IPS-18a (cell line): ENCODE data around the gene PTPRM.

Experiments
- H3K27ac ChIP-seq: one replicate; pipeline ENCODE4 v1.5.1; 2013; ENCODE audit warnings: low read length
- H3K27me3 ChIP-seq: one replicate; pipeline ENCODE4 v1.6.1; 2013; ENCODE audit warnings: mild to moderate bottlenecking, low read length; ENCODE audit not compliant: control insufficient read depth, insufficient read depth
- H3K36me3 ChIP-seq: one replicate; pipeline ENCODE4 v1.6.1; 2013; ENCODE audit warnings: low read depth, low read length; ENCODE audit not compliant: control insufficient read depth
- H3K4me1 ChIP-seq: one replicate; pipeline ENCODE4 v1.6.1; 2013; ENCODE audit warnings: low read depth, low read length; ENCODE audit not compliant: control insufficient read depth
- H3K4me3 ChIP-seq: one replicate; pipeline ENCODE4 v1.5.1; 2013; ENCODE audit warnings: low read length
- H3K9ac ChIP-seq: one replicate; pipeline ENCODE4 v1.6.1; 2013; ENCODE audit warnings: mild to moderate bottlenecking, low read length, moderate library complexity
- H3K9me3 ChIP-seq: one replicate; pipeline ENCODE4 v1.6.1; 2013; ENCODE audit warnings: low read depth, low read length; ENCODE audit not compliant: control insufficient read depth

PTPRM gene

DNA sequence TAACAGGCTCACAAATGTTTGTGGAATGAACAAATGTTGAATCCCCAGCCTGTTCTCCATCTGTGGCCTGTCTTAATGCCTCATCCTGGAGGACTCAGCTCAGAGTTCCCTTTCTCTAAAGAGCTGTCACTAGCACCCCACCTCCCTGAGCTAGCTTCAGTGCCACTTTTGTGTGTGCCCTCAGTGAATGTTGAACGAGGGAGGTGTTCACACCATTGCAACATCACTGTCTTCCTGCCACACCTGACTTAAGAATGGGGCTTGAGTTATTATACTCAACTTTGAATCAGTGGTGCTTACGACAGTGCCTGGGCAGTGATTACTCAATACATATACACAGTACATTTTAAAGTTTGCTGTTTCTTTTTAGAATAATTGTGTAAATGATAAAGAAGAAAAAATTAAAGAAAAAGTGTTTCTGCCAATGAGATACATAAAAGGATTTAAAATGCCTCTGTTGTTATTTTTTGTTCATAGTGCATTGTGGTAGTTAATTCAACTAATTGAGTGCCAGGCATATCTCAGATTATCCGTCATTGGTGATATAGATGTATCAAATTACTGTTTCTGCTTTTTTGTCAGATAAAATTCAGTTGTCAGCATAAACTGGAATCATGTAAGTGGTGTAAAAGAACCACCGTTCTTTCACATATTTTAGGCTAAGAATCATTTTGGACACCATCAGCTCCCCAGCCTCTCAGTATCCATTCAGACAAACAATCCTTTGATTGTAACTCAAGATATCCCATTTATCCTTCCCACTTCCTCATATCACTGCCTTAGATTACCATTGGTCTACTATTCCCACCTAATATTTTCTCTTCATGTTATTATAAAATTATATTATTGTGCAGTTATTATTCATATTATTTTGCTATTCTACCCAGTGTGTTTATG lies 304.7 kb downstream of the PTPRM start:
- Histone ChIP-seq H3K27me3 (no peaks in the 10 kb centered on the region), H3K4me3 (no peak overlapping the region), H3K9ac (no peak overlapping the region), H3K9me3 (no peaks in the 10 kb centered on the region), H3K27ac (no peak overlapping the region), H3K4me1 (no peaks in the 10 kb centered on the region), H3K36me3 (no peaks in the 10 kb centered on the region)

DNA sequence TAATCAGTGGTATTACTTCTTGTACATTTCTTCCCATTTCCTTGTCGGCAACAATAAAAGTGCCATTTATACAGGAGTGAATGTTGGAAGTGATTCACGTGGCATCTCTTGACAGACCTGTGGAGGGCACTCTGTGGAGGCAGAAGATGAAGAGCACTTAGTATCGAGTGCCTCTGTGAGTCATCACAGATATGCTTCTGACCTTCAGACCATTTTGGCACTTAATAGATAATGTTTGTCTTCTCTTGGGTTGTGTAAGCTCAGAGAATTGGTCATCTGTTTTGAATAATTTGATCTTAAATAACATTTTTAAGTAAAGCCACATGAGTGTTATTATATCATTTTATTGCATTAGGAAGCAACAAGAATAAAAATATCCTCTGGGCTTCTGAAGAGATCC lies 305.5 kb downstream of the PTPRM start:
- no peak overlapping the region for H3K27ac ChIP-seq
- no peak overlapping the region for H3K4me3 ChIP-seq
- no peaks in the 10 kb centered on the region for H3K27me3 ChIP-seq
- no peaks in the 10 kb centered on the region for H3K36me3 ChIP-seq
- H3K9me3 ChIP-seq = no peaks in the 10 kb centered on the region
- H3K9ac ChIP-seq = no peak overlapping the region
- H3K4me1 ChIP-seq = no peaks in the 10 kb centered on the region

DNA sequence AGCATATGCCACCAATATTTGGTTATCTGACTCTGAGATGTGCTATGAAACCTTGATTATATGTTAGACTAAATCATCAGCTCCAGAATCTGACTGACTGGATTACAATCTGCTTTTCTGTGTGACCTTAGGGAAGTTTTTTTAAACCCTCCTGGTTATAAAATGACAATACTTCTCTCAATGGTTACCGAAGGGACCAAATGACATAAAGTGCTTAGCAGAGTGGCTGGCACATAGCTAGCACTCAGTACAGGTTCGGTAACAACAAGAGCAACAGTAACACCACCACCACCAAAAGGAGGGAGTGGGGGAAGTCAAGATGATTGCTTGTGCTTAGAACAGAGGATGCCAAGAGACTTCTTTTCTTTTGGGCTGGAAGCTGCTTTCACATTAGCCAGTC lies 306.2 kb downstream of the PTPRM start:
- Histone ChIP-seq H3K36me3 (no peaks in the 10 kb centered on the region), H3K27ac (no peak overlapping the region), H3K9ac (no peak overlapping the region), H3K4me1 (peaks cover 4% of the 10 kb centered on the region), H3K9me3 (no peaks in the 10 kb centered on the region), H3K4me3 (no peak overlapping the region), H3K27me3 (no peaks in the 10 kb centered on the region)

DNA sequence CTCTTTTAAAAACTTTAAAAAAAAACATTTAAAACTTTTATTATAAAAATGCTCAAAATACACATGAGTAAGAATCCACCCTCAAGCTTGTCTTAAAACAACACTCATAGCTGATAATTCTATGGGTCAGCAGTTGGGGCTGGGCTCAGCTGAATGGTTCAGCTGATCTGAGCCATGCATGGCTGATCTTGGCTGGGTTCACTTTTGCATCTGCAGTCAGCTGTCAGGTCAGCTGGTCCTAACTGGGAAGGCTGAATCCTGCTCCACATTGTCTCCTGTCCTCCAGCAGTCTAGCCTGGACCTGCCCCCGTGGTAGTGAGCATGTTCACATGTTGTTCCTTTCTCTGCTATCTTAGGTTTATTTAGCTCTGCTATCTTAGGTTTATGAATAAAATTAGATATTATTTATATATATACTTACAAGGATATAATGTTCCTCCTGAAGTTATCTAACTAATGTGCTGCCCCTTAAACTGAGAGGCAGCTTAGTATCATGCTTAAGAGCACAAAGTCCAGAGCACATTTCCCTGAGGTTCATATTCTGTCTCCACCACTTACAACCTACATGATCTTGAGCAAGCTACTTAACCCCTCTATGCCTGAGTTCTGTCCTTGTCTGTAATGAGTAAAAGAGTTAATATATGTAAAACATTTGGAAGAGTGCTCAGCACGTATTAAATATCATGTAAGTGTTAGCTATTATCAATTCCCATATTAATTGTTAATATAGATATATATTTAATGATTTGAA lies 309.4 kb downstream of the PTPRM start:
- Histone ChIP-seq H3K4me1 (peaks cover 8% of the 10 kb centered on the region), H3K4me3 (no peak overlapping the region), H3K9me3 (no peaks in the 10 kb centered on the region), H3K9ac (no peak overlapping the region), H3K36me3 (no peaks in the 10 kb centered on the region), H3K27me3 (no peaks in the 10 kb centered on the region), H3K27ac (no peak overlapping the region)

DNA sequence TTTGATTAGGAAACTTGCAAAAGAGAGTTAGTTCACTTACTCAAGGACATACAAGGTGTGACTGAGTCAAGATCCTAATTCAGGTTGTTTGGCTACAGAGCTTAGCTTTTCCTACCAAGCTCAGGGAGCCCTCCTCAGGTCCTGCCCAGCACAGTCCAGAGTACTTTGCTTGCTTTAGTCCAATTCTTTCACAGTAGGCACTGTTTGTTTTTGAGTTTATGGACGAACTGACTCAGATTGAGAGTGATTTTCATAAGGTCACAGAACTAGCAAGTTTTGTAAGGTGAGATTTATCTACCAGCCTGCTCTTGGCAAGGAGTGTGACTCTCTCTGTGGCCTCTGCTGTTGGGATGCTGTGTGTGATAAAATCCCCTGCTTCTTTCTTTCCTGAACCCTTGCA lies 310.5 kb downstream of the PTPRM start:
- no peaks in the 10 kb centered on the region for H3K36me3 ChIP-seq
- H3K4me3 ChIP-seq = no peak overlapping the region
- no peaks in the 10 kb centered on the region for H3K9me3 ChIP-seq
- no peak overlapping the region for H3K27ac ChIP-seq
- H3K4me1 ChIP-seq = peaks cover 8% of the 10 kb centered on the region
- H3K9ac ChIP-seq = no peak overlapping the region
- no peaks in the 10 kb centered on the region for H3K27me3 ChIP-seq

DNA sequence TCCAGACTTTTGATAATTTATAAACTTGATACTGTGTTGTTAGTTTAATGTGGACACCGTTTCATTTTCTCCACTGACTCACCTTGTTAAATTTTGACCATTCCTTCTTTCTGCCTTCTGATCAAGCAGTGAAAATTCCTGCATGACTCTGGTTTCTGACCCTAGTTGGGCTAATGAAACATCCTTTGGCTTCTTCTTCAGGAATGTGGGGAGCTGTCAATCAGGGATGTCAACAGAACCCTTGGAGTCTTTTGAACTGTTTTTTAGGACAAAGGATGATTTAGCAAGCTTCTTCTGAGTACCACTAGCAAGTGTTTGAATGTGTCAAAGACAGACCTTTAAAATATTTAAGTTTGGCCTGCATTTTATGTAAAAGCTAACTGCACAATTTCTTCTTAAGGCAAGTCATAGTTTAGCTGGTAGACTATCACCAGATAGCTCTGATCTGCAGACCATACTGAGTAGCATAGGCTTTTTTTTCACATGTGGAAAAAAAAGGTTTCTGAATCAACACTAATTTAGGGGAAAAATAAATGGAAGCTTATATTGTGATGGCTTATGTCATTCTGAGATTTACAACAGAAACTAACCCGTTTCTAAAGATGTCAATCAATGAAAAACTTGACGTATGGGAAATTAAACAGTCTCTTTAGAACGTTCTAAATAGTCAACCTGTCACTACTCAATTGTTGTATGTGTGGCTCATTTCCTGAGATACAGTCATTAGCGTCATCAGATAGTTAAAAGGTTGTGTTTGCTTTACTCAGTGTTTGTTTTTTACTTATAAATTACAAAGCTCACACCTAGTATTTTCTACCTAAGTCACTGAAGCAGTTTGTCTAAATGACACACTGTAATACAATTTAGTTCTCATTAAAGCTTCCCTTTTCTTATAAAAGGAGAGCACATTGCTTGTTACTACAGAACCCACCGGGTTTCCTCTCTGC lies 311.4 kb downstream of the PTPRM start:
- H3K4me3 ChIP-seq = no peak overlapping the region
- no peak overlapping the region for H3K9ac ChIP-seq
- H3K9me3 ChIP-seq = no peaks in the 10 kb centered on the region
- no peaks in the 10 kb centered on the region for H3K27me3 ChIP-seq
- H3K27ac ChIP-seq = no peak overlapping the region
- no peaks in the 10 kb centered on the region for H3K36me3 ChIP-seq
- H3K4me1 ChIP-seq = peaks cover 8% of the 10 kb centered on the region

DNA sequence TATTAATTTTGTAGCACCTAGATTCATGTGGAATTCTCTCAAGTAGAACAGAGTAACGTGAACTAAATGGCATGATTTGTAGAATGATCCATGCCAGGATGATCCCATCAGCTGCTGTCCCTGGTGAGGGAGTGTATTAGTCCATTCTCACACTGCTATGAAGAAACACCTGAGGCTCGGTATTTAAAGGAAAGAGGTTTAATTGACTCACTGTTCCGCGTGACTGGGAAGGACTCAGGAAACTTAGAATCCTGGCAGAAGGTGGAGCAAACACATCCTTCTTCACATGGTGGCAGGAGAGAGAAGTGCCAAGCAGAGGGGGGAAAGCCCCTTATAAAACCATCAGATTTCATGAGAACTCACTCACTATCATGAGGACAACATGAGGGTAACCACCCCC lies 312.6 kb downstream of the PTPRM start:
- peaks cover 8% of the 10 kb centered on the region for H3K4me1 ChIP-seq
- H3K36me3 ChIP-seq = no peaks in the 10 kb centered on the region
- H3K27me3 ChIP-seq = no peaks in the 10 kb centered on the region
- no peak overlapping the region for H3K27ac ChIP-seq
- H3K4me3 ChIP-seq = no peak overlapping the region
- no peaks in the 10 kb centered on the region for H3K9me3 ChIP-seq
- H3K9ac ChIP-seq = no peak overlapping the region

DNA sequence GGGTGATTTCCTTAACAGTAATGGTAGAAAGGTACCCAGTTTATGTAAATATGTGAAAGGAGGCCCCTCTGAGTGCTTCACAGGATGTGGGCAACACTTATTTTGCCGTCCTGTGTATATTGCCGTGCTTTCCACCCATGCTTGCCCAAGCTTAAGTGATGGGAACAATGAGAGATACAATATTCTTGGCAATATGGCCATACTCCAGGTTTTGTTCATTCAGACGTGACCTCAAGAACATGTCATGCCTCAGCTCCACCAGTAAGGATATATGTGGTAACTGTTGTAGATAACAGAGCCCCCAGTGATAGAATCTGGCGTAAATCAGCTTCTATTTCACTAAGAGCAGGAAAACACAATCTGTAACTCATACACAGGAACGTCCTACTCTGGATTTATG lies 318.7 kb downstream of the PTPRM start:
- H3K9ac ChIP-seq = no peak overlapping the region
- no peaks in the 10 kb centered on the region for H3K9me3 ChIP-seq
- no peak overlapping the region for H3K27ac ChIP-seq
- H3K36me3 ChIP-seq = no peaks in the 10 kb centered on the region
- no peak overlapping the region for H3K4me3 ChIP-seq
- H3K4me1 ChIP-seq = no peaks in the 10 kb centered on the region
- no peaks in the 10 kb centered on the region for H3K27me3 ChIP-seq

DNA sequence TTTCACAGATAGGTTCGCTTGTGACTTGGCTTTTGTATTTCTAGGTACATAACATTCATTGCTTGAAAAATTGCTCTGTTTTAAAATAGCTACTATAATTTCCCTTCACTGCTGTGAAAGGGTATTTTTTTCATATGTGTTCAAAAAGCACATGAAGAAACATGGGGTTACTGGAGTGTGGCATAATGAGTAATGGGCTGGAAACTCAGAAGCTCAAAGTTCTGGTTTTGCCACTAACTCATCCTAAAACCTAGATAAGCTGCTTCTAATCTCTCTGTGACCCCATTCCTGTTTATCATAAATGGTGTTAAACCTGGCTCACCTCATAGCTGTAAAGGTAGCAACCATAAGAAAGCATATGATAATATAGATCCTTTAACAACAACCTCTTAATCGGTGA lies 319.3 kb downstream of the PTPRM start:
- no peak overlapping the region for H3K9ac ChIP-seq
- no peak overlapping the region for H3K27ac ChIP-seq
- no peaks in the 10 kb centered on the region for H3K4me1 ChIP-seq
- H3K27me3 ChIP-seq = no peaks in the 10 kb centered on the region
- no peak overlapping the region for H3K4me3 ChIP-seq
- no peaks in the 10 kb centered on the region for H3K9me3 ChIP-seq
- no peaks in the 10 kb centered on the region for H3K36me3 ChIP-seq

DNA sequence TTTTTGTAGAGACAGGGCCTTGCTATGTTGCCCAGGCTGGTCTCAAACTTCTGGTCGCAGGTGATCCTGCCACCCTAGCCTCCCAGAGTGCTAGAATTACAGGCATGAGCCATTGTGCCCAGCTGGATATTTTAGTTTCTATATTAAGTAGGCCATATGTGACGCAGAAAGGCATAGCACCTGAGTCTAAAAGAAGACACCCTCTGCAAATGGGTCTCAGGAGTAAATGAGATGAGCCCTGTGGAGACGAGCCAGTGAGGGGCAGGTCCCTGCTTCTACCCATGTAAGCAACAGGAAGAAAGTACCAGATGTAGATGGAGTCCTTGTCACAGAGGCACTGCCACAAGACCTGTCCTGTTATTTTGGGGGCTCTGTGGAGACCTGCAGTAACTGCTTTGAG lies 322.4 kb downstream of the PTPRM start:
- Histone ChIP-seq H3K9me3 (no peaks in the 10 kb centered on the region), H3K4me3 (no peak overlapping the region), H3K4me1 (no peaks in the 10 kb centered on the region), H3K36me3 (no peaks in the 10 kb centered on the region), H3K9ac (no peak overlapping the region), H3K27me3 (no peaks in the 10 kb centered on the region), H3K27ac (no peak overlapping the region)

DNA sequence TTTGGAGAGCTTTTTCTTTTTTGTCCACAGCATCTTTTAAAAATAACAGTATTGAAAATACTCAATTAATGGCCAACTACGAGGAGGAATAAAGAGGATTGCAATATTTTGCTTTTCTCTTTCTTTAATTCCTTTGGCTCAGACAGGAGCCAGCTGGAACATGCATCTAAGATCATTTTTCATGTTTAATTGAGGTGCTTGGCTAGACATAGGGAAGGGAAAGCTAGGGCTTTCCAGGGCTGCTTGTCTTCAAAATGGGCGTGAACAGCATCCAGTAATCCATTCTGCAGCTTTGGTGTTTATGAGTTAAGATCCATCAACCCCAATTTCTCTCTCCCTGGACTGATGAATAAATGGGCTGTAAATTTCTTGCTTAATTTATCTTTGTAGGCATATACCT lies 323.0 kb downstream of the PTPRM start:
- no peak overlapping the region for H3K9ac ChIP-seq
- no peaks in the 10 kb centered on the region for H3K4me1 ChIP-seq
- H3K36me3 ChIP-seq = no peaks in the 10 kb centered on the region
- H3K4me3 ChIP-seq = no peak overlapping the region
- no peak overlapping the region for H3K27ac ChIP-seq
- no peaks in the 10 kb centered on the region for H3K27me3 ChIP-seq
- no peaks in the 10 kb centered on the region for H3K9me3 ChIP-seq
